ENCODE data around the gene ZZZ3.

DNA sequence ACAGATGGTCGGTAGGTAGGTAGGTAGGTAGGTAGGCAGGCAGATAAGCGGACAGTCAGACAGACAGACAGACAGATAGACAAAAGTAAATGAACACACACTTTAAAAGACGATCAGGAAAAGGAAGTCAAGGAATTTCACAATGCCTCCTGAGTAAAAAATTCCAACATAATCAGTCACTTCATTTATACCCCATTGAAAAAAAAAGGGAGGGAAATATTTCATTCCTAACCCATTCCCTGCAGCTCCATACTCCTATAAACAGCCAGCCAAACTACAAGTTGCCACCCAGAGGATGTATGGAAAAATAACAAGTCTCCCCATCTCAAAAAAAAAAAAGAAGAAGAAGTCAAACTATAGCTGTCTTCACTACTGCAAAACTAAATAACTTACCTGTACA is 43.4 kb downstream of the ZZZ3 start:
- TF ChIP-seq, protein P1, sequence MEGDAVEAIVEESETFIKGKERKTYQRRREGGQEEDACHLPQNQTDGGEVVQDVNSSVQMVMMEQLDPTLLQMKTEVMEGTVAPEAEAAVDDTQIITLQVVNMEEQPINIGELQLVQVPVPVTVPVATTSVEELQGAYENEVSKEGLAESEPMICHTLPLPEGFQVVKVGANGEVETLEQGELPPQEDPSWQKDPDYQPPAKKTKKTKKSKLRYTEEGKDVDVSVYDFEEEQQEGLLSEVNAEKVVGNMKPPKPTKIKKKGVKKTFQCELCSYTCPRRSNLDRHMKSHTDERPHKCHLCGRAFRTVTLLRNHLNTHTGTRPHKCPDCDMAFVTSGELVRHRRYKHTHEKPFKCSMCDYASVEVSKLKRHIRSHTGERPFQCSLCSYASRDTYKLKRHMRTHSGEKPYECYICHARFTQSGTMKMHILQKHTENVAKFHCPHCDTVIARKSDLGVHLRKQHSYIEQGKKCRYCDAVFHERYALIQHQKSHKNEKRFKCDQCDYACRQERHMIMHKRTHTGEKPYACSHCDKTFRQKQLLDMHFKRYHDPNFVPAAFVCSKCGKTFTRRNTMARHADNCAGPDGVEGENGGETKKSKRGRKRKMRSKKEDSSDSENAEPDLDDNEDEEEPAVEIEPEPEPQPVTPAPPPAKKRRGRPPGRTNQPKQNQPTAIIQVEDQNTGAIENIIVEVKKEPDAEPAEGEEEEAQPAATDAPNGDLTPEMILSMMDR (IDR thresholded peaks at IDR 0.05) = no peak
- TF ChIP-seq EZH2 (IDR thresholded peaks at IDR 0.05) (no peak), EZH2phosphoT487 (IDR thresholded peaks at IDR 0.05) (no peak)
